OCI-LY7 (cell line): ENCODE data around the gene TAF1B. TPM values are rescaled to one million over a fixed set of nuclear protein-coding genes. Genes with fewer than 3 reads are reported as not detected.

ENCODE experiments used
- BruUV-seq: library from RNA; stranded (reverse); fragments of 400-500 nt; replicated peaks from 2 replicates; lab custom pipeline; 2021; lab: Mats Ljungman, UMichigan
- CTCF ChIA-PET: fragments of 300-600 bp; sonication (Branson Sonifier 250); formaldehyde crosslinking; loops from one replicate; lab custom pipeline; 2022; ENCODE audit warnings: antibody characterized with exemption; ENCODE audit not compliant: unreplicated experiment; lab: Charles Lee
- POLR2A ChIA-PET: fragments of 300-600 bp; sonication (Branson Sonifier 250); formaldehyde crosslinking; loops from one replicate; lab custom pipeline; 2022; ENCODE audit warnings: antibody characterized with exemption; lab: Charles Lee
- DNase-seq: peaks from one replicate; pipeline ENCODE4 v3.0.0-alpha.2; 2015; ENCODE audit warnings: low spot score
- H2AFZ ChIP-seq: fragments of 200-600 bp; sonication (generic), shearing (Covaris generic); 2 replicates; pipeline ENCODE4 v1.6.1; 2014; ENCODE audit warnings: mild to moderate bottlenecking, antibody characterized with exemption, low read length, moderate library complexity
- H3K27ac ChIP-seq: fragments of 200-600 bp; sonication (generic); 2 replicates; pipeline ENCODE4 v1.5.1; 2014; ENCODE audit warnings: mixed run types, low read depth, mild to moderate bottlenecking, moderate library complexity, low read length, inconsistent platforms; ENCODE audit not compliant: poor library complexity, severe bottlenecking
- H3K36me3 ChIP-seq: fragments of 200-600 bp; sonication (generic); 2 replicates; pipeline ENCODE4 v1.6.1; 2014; ENCODE audit warnings: mild to moderate bottlenecking, antibody characterized with exemption, low read length, moderate library complexity, mixed read lengths; ENCODE audit not compliant: insufficient read depth
- H3K4me1 ChIP-seq: fragments of 200-600 bp; sonication (generic); 2 replicates; pipeline ENCODE4 v1.5.1; 2014; ENCODE audit warnings: mild to moderate bottlenecking, low read length; ENCODE audit not compliant: insufficient read depth, poor library complexity, severe bottlenecking
- H3K4me2 ChIP-seq: fragments of 200-600 bp; sonication (generic); 2 replicates; pipeline ENCODE4 v1.6.1; 2014; ENCODE audit warnings: mild to moderate bottlenecking, low read length
- H3K4me3 ChIP-seq: fragments of 200-600 bp; sonication (generic); 2 replicates; pipeline ENCODE4 v1.5.1; 2014; ENCODE audit warnings: mild to moderate bottlenecking, low read depth, low read length; ENCODE audit not compliant: poor library complexity, severe bottlenecking
- H3K79me2 ChIP-seq: fragments of 200-600 bp; sonication (generic); 2 replicates; pipeline ENCODE4 v1.6.1; 2016; ENCODE audit warnings: low read depth, mild to moderate bottlenecking, low read length, moderate library complexity, mixed read lengths; ENCODE audit not compliant: insufficient read depth
- H3K9me2 ChIP-seq: fragments of 200-600 bp; sonication (generic); 2 replicates; pipeline ENCODE4 v1.6.1; 2016; ENCODE audit warnings: mild to moderate bottlenecking, low read length, mixed read lengths; ENCODE audit not compliant: insufficient read depth
- H3K9me3 ChIP-seq: fragments of 200-600 bp; sonication (generic); 2 replicates; pipeline ENCODE4 v1.6.1; 2014; ENCODE audit warnings: mild to moderate bottlenecking, mixed run types, low read length, mixed read lengths
- H4K20me1 ChIP-seq: fragments of 200-600 bp; sonication (generic); 2 replicates; pipeline ENCODE4 v1.6.1; 2014; ENCODE audit warnings: mild to moderate bottlenecking, antibody characterized with exemption, low read length, moderate library complexity, mixed read lengths; ENCODE audit not compliant: insufficient read depth
- CTCF ChIP-seq: fragments of 200-600 bp; sonication (generic); conservative IDR thresholded peaks from 2 replicates; pipeline ENCODE4 v1.5.1; 2014; ENCODE audit warnings: mild to moderate bottlenecking, antibody characterized with exemption, low read length, moderate library complexity, mixed read lengths
- EZH2phosphoT487 ChIP-seq: fragments of 200-600 bp; sonication (generic); IDR thresholded peaks from 2 replicates; pipeline ENCODE4 v1.6.1; 2018; ENCODE audit warnings: low read depth, borderline replicate concordance, mild to moderate bottlenecking, mixed run types, antibody characterized with exemption, low read length, moderate library complexity, mixed read lengths
- intact Hi-C: fragments of 100-400 bp; cut with micrococcal nuclease; formaldehyde crosslinking; loops from one replicate; pipeline ENCODE4 v1.10.0; 2022; ENCODE audit not compliant: unreplicated experiment
- total RNA-seq, 2 experiments: library from RNA; depleted of rRNA in 1 of 2; stranded (reverse); fragments of >200 nt in 1 of 2; shearing (Covaris generic) in 1 of 2; gene quantifications; 2 replicates each; pipeline ENCODE4 v1.2.3, GENCODE V29; 2014 to 2022

TAF1B gene
- total RNA-seq, 2 experiments from 2014 or later, result 25.1 to 35.3 TPM

GRCh38 chr2:9873337-9873736, 30.1 kb downstream of the TAF1B start:
- Histone ChIP-seq H2AFZ (no peak overlapping the region), H4K20me1 (no peaks in the 10 kb centered on the region), H3K36me3 (peaks cover 98% of the 10 kb centered on the region), H3K4me3 (no peak overlapping the region), H3K4me2 (no peak overlapping the region), H3K9me3 (no peaks in the 10 kb centered on the region), H3K79me2 (no peaks in the 10 kb centered on the region), H3K4me1 (no peaks in the 10 kb centered on the region), H3K9me2 (no peaks in the 10 kb centered on the region), H3K27ac (no peak overlapping the region)
- POLR2A ChIA-PET, result no interaction called here
- TF ChIP-seq CTCF, result no peak
- TF ChIP-seq EZH2phosphoT487, result no peak
- DNase-seq, result no peak
- CTCF ChIA-PET, result no interaction called here
- no TSS peak for BruUV-seq
- intact Hi-C loops, result no loop called here

GRCh38 chr2:9877026-9877425, 33.8 kb downstream of the TAF1B start:
- H3K36me3 ChIP-seq, result peaks cover 74% of the 10 kb centered on the region
- CTCF ChIA-PET, result no interaction called here
- no TSS peak for BruUV-seq

More at GRCh38 chr2:9877026-9877425, 33.8 kb downstream of the TAF1B start:
- no peaks in the 10 kb centered on the region for H3K9me3 ChIP-seq
- no peak overlapping the region for H3K4me2 ChIP-seq
- no peak overlapping the region for H2AFZ ChIP-seq
- H4K20me1 ChIP-seq, result no peaks in the 10 kb centered on the region
- no peak for DNase-seq
- intact Hi-C loops, result no loop called here
- POLR2A ChIA-PET, result interaction anchor here (1.2 kb wide), 1 partner anchor 29 kb away, joined by 4 read pairs; no protein-coding TSS in a partner anchor
- no peaks in the 10 kb centered on the region for H3K9me2 ChIP-seq
- no peak overlapping the region for H3K27ac ChIP-seq
- H3K79me2 ChIP-seq, result no peaks in the 10 kb centered on the region
- H3K4me3 ChIP-seq, result no peak overlapping the region
- no peak for TF ChIP-seq CTCF
- TF ChIP-seq EZH2phosphoT487, result no peak
- no peaks in the 10 kb centered on the region for H3K4me1 ChIP-seq
